HG02588 (cell line): Measurements from ENCODE around the gene ADGRG3.

Experiments used
- ATAC-seq: cut with Tn5 transposase; IDR thresholded peaks from one replicate; pipeline ENCODE4 v1.9.1; 2021; ENCODE audit warnings: mild to moderate bottlenecking, moderate library complexity; ENCODE audit not compliant: unreplicated experiment

Gene ADGRG3

DNA sequence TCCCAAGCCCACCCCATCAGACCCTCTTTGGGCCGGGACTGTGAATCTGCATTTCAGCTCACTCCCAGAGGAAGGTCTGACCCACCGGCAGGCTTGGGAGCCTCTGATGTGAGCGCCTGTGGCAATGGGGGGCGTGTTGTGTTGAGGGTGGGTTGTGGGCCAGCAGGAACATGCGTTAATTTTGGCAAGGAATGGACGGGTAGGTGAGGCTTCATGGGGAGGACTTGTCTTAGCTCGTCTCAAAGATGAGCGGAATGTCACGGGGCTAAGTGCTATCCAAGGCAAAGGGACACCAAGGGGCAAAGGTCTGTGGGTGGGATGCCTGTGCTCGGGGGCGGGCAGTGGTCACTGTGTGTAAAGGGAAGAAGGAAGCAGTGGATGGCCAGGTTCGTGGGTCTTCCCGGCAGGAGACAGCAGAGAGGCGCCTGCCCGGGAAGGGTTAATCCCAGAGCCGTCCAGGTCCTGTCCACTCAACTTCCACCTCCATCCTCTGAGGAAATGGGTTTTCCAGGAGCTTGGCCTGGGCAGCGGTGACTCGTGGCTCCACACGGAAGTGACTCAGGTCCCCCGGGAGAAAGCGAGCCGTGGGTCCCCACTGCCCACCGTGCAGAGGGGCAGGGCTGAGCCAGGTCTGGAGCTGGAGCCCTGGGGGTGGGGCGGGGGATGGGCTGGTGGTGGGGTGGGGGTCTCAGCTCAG, 22.3 kb upstream of the ADGRG3 start:
- no peak for ATAC-seq

GRCh38 chr16:57646388-57647039, 21.6 kb upstream of the ADGRG3 start:
- no peak for ATAC-seq

GRCh38 chr16:57647136-57647875, 20.8 kb upstream of the ADGRG3 start:
- ATAC-seq: no peak

DNA sequence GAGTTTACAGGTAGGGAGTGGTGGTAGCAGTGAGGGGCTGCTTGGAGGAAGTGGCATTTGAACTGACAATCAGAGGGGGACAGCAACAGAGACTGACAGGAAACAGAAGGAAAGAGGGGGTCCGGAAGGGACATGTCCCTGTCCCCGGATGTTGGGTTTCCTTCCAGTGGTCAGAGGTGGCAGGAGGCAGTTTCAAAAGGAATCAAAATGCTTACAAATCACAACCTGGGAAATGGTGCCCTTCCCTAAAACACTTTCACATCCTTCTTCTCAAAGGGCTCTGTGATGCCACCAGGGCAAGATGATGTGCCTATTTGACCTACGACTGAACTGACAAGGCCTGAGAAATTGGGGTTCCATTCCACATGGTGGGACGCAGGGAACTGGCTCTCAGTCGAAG, 20.0 kb upstream of the ADGRG3 start:
- no peak for ATAC-seq

DNA sequence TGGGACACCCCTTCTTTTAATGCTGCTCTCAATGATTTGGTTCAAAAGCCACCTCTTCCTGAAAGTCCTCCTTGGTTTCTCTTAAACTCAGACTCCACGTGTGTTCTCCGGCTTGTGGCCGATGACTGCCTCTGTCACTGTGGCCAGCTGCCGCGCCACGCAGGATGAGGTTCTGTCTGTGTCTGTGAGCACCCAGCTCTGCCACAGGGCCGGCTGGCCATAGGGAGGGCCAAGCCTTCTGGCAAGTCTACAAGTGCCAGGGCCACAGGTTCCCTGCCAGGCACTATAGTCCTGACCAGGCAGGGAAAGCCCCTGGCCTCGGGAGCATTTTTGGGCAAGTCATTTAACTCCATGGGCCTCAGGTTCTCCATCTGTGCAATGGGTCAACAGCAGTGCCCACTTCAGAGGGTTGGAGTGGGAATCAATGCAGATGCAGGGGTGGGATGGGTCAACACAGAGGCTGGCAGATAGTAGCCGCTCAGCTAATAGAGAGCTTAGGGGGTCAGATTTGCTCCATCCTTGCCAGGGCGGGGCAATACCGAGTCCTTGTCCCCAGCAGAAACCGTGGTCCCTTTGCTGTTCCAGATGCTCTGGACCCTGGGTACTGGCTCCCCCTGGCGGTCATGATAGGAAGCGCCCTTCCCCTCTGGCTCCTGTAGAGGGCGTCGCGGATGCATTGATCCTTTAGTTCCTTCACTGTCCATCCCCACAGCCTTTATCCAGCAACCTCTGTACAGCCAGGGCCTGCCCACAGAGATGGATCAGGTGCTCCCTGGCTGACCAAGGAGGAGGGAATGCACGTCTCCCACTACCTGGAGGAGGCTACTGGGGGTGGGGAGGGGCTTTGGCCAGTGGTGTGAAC, 19.3 kb upstream of the ADGRG3 start:
- ATAC-seq: peak; percentile 57

GRCh38 chr16:57649443-57649751, 18.7 kb upstream of the ADGRG3 start:
- ATAC-seq: no peak

DNA sequence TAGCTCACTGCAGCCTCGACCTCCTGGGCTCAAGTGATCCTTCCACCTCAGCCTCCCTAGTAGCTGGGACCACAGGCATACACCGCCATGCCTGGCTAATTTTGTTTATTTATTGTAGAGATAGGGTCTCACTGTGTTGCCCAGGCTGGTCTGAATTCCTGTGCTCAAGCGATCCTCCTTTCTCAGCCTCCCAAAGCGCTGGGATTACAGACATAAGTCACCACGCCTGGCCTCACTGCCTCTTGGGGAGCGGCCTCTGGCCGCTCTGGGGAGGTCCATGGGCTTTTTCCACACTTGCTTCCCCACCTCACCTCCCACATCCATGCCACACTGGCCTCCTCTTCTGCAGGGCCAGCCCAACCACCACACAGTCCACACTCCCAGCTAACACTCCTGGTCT, 18.3 kb upstream of the ADGRG3 start:
- no peak for ATAC-seq

DNA sequence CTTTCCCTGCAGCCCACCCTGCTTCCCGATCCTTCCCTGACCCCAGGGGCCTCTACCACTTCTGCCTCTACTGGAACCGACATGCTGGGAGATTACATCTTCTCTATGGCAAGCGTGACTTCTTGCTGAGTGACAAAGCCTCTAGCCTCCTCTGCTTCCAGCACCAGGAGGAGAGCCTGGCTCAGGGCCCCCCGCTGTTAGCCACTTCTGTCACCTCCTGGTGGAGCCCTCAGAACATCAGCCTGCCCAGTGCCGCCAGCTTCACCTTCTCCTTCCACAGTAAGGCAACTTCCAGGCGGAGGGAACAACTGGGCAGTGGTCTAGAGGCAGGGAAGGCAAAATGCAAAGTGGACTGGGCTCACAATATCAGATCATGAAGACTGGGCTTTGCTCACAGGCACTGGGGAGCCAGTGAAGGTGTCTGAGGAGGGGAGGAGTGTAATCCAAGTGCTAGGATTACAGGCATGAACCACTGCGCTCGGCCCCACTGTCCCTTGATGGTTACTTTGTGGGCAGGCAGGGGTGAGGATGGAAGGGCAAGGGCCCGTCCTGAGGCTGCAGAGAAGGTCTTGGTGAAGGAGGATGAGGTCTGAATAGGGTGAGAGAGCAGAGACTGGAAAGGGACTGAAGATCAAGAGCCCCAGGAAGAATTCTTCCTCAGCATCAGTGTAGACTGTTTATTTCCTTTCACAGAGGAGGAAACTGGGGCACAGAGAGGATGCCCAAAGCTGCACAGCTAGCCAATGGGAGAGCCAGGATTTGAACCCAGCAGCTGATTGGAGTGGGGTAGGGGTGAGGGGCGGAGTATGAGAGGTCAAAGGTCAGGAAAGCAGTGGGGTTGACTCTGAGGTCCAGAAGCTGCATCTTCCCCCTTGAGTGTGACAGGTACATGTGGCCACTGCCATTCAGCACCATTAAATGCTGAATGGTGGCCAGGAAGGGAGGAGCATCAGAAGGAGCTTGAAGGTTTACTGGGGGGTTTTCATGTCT, 16.5 kb upstream of the ADGRG3 start:
- no peak for ATAC-seq

DNA sequence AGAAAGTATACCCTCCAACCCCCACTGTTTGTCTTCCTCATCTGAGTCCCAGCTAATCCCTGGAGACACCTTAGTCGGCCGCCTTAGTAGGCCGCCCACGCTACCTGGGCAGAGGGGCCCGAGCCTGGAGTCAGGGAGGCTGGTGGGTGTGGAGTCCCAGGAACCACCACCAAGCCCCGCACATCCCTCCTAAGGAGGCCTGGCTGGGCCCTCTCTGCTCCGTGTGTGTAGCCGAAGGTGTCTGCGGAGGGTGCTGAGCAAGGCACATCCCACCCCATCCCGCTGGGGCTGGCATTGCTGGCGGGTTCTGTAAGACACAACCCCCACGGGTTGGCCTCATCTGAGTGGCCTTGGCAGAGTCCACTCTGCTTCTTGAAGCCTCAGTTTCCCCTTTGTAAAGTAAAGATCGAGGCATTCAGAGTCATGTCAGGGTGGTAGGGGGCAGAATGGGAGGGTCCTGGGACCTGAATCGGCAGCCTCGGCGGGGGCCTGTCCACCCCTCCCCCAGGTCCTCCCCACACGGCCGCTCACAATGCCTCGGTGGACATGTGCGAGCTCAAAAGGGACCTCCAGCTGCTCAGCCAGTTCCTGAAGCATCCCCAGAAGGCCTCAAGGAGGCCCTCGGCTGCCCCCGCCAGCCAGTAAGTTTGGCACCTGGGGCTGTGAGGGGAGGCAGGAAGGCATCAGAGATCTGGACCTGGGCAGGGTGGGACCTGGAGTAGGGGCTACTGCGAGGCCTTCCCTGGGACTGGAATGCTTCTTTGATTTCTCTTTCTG, 15.2 kb upstream of the ADGRG3 start:
- no peak for ATAC-seq

GRCh38 chr16:57653936-57654335, 14.2 kb upstream of the ADGRG3 start:
- no peak for ATAC-seq

GRCh38 chr16:57656342-57656955, 11.7 kb upstream of the ADGRG3 start:
- ATAC-seq: no peak

DNA sequence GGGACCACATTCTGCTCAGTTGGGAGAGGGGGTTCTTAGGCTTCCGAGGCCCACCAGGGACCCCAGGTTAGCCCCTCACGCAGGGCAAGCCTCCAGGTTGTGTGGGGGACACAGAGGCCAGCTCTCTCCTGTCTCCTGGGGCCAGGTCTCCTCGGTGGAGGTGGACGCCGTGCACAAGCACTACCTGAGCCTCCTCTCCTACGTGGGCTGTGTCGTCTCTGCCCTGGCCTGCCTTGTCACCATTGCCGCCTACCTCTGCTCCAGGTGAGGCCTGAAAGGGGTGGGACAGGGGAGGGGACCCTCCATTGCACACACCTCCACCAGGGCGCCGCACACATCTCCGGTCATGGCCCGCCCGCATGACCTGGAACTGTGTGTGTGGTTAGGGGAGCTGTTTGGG, 10.9 kb upstream of the ADGRG3 start:
- no peak for ATAC-seq

DNA sequence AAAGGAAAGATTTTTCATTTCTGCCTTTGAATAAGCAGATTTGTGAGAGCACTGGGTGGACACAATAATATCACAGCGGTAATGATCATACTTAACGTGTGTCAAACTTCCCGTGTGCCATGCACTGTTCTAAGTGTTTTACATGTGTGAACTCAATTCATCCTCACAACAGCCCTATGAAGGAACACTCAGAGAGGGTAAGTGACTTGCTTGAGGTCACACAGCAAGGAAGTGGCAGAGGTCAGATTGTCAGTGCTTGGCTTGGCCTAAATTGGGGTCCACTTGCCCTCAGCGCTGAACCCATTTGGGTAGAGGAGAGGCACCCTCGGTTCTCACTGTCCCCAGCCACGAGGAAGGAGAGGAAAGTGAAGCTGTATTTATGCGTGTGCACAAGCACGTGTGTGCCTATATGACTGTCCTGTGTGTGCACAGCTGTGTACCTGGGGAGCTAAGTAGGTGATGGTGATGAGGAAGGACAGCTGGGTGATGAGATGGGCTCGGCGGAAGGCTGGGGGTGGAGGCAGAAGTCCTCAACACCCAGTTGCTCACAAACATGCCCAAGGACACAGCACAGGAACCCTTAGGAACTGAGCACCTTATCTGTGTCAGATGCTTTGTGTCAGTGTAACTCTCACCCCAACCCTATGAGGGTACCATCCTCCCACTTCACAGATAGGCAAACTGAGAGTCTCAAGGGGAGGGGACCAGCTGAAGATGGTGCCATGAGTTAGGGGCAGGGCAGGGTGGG, 9.8 kb upstream of the ADGRG3 start:
- ATAC-seq: no peak

GRCh38 chr16:57658878-57659674, 9.0 kb upstream of the ADGRG3 start:
- no peak for ATAC-seq

DNA sequence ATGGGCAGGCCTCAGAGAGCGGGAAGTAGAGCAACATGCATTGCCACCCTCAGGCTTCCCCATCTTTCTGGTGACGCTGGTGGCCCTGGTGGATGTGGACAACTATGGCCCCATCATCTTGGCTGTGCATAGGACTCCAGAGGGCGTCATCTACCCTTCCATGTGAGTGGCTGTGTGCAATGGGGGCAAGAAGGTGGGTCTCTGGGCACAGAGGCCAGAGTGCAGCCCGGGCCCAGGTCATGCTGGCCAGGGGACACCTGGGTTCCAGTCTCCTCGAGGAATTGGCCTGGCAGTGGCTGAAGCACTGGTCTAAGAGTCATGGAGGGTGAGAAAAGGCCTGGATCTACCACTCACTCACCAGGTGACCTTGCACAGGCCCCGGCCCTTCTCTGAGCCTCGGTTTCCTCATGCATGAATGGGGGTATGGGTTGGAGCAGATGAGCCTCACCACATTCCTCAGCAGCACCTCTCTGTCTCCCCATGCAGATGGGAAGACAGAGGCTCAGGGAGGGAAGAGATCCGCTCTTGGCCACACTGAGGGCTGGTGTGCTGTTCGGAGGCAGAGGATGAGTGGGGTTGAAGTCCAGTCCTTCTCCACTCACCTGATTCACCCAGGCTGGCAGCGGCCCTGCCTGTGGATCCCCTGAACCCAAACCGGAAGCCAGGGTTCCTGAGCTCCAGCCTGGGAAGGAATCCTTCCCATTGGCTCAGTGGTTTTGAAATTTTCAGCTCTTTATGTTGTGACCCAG, 7.2 kb upstream of the ADGRG3 start:
- no peak for ATAC-seq

- no peak for ATAC-seq
Measured at GRCh38 chr16:57661510-57661909, 6.6 kb upstream of the ADGRG3 start.
